Measurements from ENCODE around the gene ALDH5A1.

- TF ChIP-seq CTCF (IDR thresholded peaks at IDR 0.05) (no peak), POLR2A (IDR thresholded peaks at IDR 0.05) (no peak), POLR2AphosphoS5 (IDR thresholded peaks at IDR 0.05) (no peak), EP300 (IDR thresholded peaks at IDR 0.05) (no peak)
These were observed 56.4 kb downstream of the ALDH5A1 start for GRCh38 chr6:24551139-24551538.

All from sigmoid colon (tissue), 4 donors.